Neural cell (in vitro differentiated cells): ENCODE results near the gene ABHD8. TPM values are rescaled to one million over a fixed set of nuclear protein-coding genes. Genes with fewer than 3 reads are reported as not detected.

Experiments
- H2AFZ ChIP-seq: fragments of 200-600, 300-800 bp; sonication (generic), shearing (Covaris generic); 2 replicates; pipeline ENCODE4 v1.6.0; 2014; ENCODE audit warnings: low read depth, mild to moderate bottlenecking, antibody characterized with exemption, low read length, moderate library complexity
- H3F3A ChIP-seq: fragments of 200-600 bp; shearing (Covaris generic); 2 replicates; pipeline ENCODE4 v1.6.1; 2016; ENCODE audit warnings: mild to moderate bottlenecking, moderate library complexity, mixed read lengths, antibody characterized with exemption, low read length; ENCODE audit not compliant: insufficient read depth, poor library complexity, severe bottlenecking
- H3K27ac ChIP-seq: fragments of 200-600, 300-800 bp; sonication (generic), shearing (Covaris generic); 2 replicates; pipeline ENCODE4 v1.5.1; 2014; ENCODE audit warnings: mild to moderate bottlenecking, low read length, moderate library complexity
- H3K27me3 ChIP-seq: fragments of 300-800, 200-600 bp; sonication (generic), shearing (Covaris generic); 2 replicates; pipeline ENCODE4 v1.6.0; 2014; ENCODE audit warnings: mild to moderate bottlenecking, low read depth, low read length, moderate library complexity; ENCODE audit not compliant: insufficient read depth
- H3K36me3 ChIP-seq: fragments of 300-800, 200-600 bp; sonication (generic), shearing (Covaris generic); 2 replicates; pipeline ENCODE4 v1.5.1; 2014; ENCODE audit warnings: mild to moderate bottlenecking, antibody characterized with exemption, low read length, moderate library complexity; ENCODE audit not compliant: insufficient read depth
- H3K4me2 ChIP-seq: fragments of 300-800, 200-600 bp; sonication (generic), shearing (Covaris generic); 2 replicates; pipeline ENCODE4 v1.6.0; 2014; ENCODE audit warnings: mild to moderate bottlenecking, low read length
- H3K4me3 ChIP-seq: fragments of 300-800, 200-600 bp; sonication (generic), shearing (Covaris generic); 2 replicates; pipeline ENCODE4 v1.5.1; 2014; ENCODE audit warnings: mild to moderate bottlenecking, low read length, moderate library complexity
- H3K79me2 ChIP-seq: fragments of 200-600 bp; shearing (Covaris generic); replicated peaks from 2 replicates; pipeline ENCODE4 v1.6.0; 2014; ENCODE audit warnings: mild to moderate bottlenecking, low read length, moderate library complexity; ENCODE audit not compliant: insufficient read depth
- H3K9ac ChIP-seq: fragments of 300-800, 200-600 bp; sonication (generic), shearing (Covaris generic); 2 replicates; pipeline ENCODE4 v1.6.1; 2016; ENCODE audit warnings: mild to moderate bottlenecking, low read length, mixed read lengths
- H3K9me2 ChIP-seq: fragments of 200-600 bp; shearing (Covaris generic); 2 replicates; pipeline ENCODE4 v1.6.1; 2016; ENCODE audit warnings: mild to moderate bottlenecking, low read length, mixed read lengths; ENCODE audit not compliant: insufficient read depth
- H3K9me3 ChIP-seq: fragments of 200-600, 300-800 bp; sonication (generic), shearing (Covaris generic); 2 replicates; pipeline ENCODE4 v1.6.1; 2016; ENCODE audit warnings: mild to moderate bottlenecking, mixed run types, low read length, moderate library complexity, mixed read lengths
- H4K20me1 ChIP-seq: fragments of 200-600 bp; shearing (Covaris generic); 2 replicates; pipeline ENCODE4 v1.6.1; 2016; ENCODE audit warnings: mild to moderate bottlenecking, mixed run types; ENCODE audit not compliant: insufficient read depth
- EP300 ChIP-seq: fragments of 450-650 bp; conservative IDR thresholded peaks from 2 replicates; pipeline ENCODE4 v1.6.1; 2014; ENCODE audit warnings: antibody characterized with exemption, mild to moderate bottlenecking, moderate library complexity; ENCODE audit not compliant: poor library complexity, severe bottlenecking
- EZH2 ChIP-seq: fragments of 200-600, 300-800 bp; shearing (Covaris generic), sonication (generic); IDR thresholded peaks from 2 replicates; pipeline ENCODE4 v1.6.1; 2014; ENCODE audit warnings: antibody characterized with exemption, low read length, borderline replicate concordance, mild to moderate bottlenecking; ENCODE audit not compliant: insufficient read depth, poor library complexity, severe bottlenecking
- MXI1 ChIP-seq: fragments of 450-650 bp; conservative IDR thresholded peaks from 2 replicates; pipeline ENCODE4 v1.6.1; 2014; ENCODE audit warnings: antibody characterized with exemption, mild to moderate bottlenecking; ENCODE audit not compliant: poor library complexity, severe bottlenecking
- POLR2AphosphoS5 ChIP-seq: IDR thresholded peaks from 2 replicates; pipeline ENCODE4 v1.6.1; 2012
- RAD21 ChIP-seq: fragments of 450-650 bp; conservative IDR thresholded peaks from 2 replicates; pipeline ENCODE4 v1.6.1; 2014; ENCODE audit warnings: antibody characterized with exemption, mild to moderate bottlenecking, moderate library complexity
- SMC3 ChIP-seq: fragments of 450-650 bp; conservative IDR thresholded peaks from 2 replicates; pipeline ENCODE4 v1.6.1; 2014; ENCODE audit warnings: antibody characterized with exemption, mild to moderate bottlenecking, moderate library complexity; ENCODE audit not compliant: poor library complexity
- TAF1 ChIP-seq: IDR thresholded peaks from 2 replicates; pipeline ENCODE4 v1.6.1; 2012; ENCODE audit warnings: low read depth
- polyA plus RNA-seq: library from polyadenylated mRNA; depleted of rRNA; stranded (reverse); fragments of >200 nt; gene quantifications from 2 replicates; pipeline ENCODE4 v1.2.3, GENCODE V29; 2014
- TF ChIP-seq, protein P1 (sequence below): fragments of 450-650 bp; IDR thresholded peaks from 2 replicates; pipeline ENCODE4 v1.5.1; 2014; ENCODE audit warnings: antibody characterized with exemption, mild to moderate bottlenecking, moderate library complexity; ENCODE audit not compliant: poor library complexity, severe bottlenecking
- TF ChIP-seq, protein P2 (sequence below): IDR thresholded peaks from 2 replicates; pipeline ENCODE4 v1.6.1; 2012; ENCODE audit warnings: borderline replicate concordance

Gene ABHD8
- polyA plus RNA-seq, 1 donor from 2014 or later: 28.1 TPM

DNA sequence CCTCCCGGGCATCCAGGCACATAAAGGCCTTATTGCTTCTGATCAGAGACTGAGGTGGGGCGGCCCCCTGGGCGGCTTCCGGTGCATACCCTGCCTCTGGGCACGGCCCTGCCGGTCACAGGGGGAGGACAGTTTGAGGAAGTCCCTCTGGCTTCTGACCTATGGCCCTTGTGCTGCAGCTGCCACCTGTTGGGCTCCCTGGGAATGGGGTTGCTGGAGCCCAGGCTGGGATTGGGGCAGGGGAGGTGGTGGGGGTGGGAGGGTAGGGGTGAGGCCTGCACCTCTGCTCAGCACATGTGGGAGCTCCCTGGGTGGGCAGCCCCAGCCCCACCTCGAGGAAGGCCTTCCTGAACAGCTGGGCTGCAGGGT lies 20.7 kb upstream of the ABHD8 start:
- Histone ChIP-seq H2AFZ (no peak overlapping the region), H3F3A (no peaks in the 10 kb centered on the region), H3K27ac (no peak overlapping the region), H3K9me2 (no peaks in the 10 kb centered on the region), H3K4me3 (no peak overlapping the region), H3K79me2 (no peaks in the 10 kb centered on the region), H3K36me3 (no peaks in the 10 kb centered on the region), H3K9ac (no peak overlapping the region), H3K4me2 (no peak overlapping the region), H3K27me3 (no peaks in the 10 kb centered on the region), H4K20me1 (no peaks in the 10 kb centered on the region), H3K9me3 (no peaks in the 10 kb centered on the region)
- TF ChIP-seq POLR2AphosphoS5 (no peak), TAF1 (no peak), EP300 (no peak), MXI1 (no peak)
- TF ChIP-seq, protein P1, sequence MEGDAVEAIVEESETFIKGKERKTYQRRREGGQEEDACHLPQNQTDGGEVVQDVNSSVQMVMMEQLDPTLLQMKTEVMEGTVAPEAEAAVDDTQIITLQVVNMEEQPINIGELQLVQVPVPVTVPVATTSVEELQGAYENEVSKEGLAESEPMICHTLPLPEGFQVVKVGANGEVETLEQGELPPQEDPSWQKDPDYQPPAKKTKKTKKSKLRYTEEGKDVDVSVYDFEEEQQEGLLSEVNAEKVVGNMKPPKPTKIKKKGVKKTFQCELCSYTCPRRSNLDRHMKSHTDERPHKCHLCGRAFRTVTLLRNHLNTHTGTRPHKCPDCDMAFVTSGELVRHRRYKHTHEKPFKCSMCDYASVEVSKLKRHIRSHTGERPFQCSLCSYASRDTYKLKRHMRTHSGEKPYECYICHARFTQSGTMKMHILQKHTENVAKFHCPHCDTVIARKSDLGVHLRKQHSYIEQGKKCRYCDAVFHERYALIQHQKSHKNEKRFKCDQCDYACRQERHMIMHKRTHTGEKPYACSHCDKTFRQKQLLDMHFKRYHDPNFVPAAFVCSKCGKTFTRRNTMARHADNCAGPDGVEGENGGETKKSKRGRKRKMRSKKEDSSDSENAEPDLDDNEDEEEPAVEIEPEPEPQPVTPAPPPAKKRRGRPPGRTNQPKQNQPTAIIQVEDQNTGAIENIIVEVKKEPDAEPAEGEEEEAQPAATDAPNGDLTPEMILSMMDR: no peak

DNA sequence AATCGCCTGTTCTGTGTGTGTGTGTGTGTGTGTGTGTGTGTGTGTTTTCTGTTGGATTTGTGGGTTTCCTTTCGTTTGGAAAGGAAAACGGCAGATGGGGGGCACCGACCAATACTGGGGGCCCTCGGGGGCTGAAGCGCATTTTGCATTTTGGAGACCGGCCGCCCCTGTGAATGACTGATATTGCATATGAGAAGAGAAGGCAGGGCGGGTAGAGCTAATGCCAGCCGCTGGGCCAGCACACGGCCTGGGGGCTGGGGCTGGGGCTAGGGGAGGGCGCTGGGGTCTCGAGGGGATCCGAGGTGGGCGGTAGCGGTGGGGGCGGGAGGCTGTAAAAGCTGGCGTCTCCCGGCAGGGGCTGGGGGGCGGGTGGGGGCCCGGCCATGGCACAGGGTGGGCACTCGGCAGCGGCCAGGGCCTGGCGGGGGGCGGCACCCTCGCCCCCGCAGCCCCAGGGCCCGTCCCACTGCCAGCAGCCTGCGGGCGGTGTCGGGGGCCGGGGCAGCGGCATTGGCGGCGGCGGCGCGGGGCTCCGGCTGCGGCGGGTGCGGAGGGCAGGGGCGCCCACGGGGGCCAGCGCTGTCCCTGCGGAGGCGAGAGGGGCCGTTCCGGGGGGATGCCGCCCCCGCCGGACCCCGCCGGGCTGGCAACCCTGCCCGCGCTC lies 20.2 kb upstream of the ABHD8 start:
- no peaks in the 10 kb centered on the region for H3K79me2 ChIP-seq
- H3K4me3 ChIP-seq: no peak overlapping the region
- no peaks in the 10 kb centered on the region for H3K9me2 ChIP-seq
- no peaks in the 10 kb centered on the region for H3K36me3 ChIP-seq
- H4K20me1 ChIP-seq: no peaks in the 10 kb centered on the region
- H2AFZ ChIP-seq: no peak overlapping the region
- no peaks in the 10 kb centered on the region for H3K9me3 ChIP-seq
- H3K27ac ChIP-seq: no peak overlapping the region
- no peaks in the 10 kb centered on the region for H3F3A ChIP-seq
- no peak overlapping the region for H3K9ac ChIP-seq
- no peaks in the 10 kb centered on the region for H3K27me3 ChIP-seq
- TF ChIP-seq MXI1 (no peak), POLR2AphosphoS5 (no peak), EZH2 (no peak), TAF1 (no peak), SMC3 (no peak), RAD21 (no peak), EP300 (no peak)
- TF ChIP-seq, protein P2, sequence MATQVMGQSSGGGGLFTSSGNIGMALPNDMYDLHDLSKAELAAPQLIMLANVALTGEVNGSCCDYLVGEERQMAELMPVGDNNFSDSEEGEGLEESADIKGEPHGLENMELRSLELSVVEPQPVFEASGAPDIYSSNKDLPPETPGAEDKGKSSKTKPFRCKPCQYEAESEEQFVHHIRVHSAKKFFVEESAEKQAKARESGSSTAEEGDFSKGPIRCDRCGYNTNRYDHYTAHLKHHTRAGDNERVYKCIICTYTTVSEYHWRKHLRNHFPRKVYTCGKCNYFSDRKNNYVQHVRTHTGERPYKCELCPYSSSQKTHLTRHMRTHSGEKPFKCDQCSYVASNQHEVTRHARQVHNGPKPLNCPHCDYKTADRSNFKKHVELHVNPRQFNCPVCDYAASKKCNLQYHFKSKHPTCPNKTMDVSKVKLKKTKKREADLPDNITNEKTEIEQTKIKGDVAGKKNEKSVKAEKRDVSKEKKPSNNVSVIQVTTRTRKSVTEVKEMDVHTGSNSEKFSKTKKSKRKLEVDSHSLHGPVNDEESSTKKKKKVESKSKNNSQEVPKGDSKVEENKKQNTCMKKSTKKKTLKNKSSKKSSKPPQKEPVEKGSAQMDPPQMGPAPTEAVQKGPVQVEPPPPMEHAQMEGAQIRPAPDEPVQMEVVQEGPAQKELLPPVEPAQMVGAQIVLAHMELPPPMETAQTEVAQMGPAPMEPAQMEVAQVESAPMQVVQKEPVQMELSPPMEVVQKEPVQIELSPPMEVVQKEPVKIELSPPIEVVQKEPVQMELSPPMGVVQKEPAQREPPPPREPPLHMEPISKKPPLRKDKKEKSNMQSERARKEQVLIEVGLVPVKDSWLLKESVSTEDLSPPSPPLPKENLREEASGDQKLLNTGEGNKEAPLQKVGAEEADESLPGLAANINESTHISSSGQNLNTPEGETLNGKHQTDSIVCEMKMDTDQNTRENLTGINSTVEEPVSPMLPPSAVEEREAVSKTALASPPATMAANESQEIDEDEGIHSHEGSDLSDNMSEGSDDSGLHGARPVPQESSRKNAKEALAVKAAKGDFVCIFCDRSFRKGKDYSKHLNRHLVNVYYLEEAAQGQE: no peak
- TF ChIP-seq, protein P1: no peak
- H3K4me2 ChIP-seq: no peak overlapping the region
